Effector memory CD4-positive, alpha-beta T cell (primary cell): Measurements from ENCODE around the gene FAM83E.

Experiments used
- DNase-seq, 3 donors: peaks; one replicate each; pipeline ENCODE4 v3.0.0-alpha.2; 2020
- H3K27ac ChIP-seq: 2 replicates; pipeline ENCODE4 v1.7.0; 2013; ENCODE audit warnings: mild to moderate bottlenecking, low read length, moderate library complexity; ENCODE audit not compliant: insufficient read depth, poor library complexity, severe bottlenecking
- H3K27me3 ChIP-seq: replicated peaks from 2 replicates; pipeline ENCODE4 v1.7.0; 2013; ENCODE audit warnings: mild to moderate bottlenecking, low read length; ENCODE audit not compliant: insufficient read depth, control insufficient read depth, poor library complexity, severe bottlenecking
- H3K36me3 ChIP-seq: 2 replicates; pipeline ENCODE4 v1.7.0; 2013; ENCODE audit warnings: mild to moderate bottlenecking, low read length, moderate library complexity; ENCODE audit not compliant: control insufficient read depth, insufficient read depth
- H3K4me1 ChIP-seq: 2 replicates; pipeline ENCODE4 v1.7.0; 2013; ENCODE audit warnings: low read length, mild to moderate bottlenecking; ENCODE audit not compliant: control insufficient read depth, insufficient read depth, poor library complexity, severe bottlenecking
- H3K4me3 ChIP-seq: 2 replicates; pipeline ENCODE4 v1.7.0; 2013; ENCODE audit warnings: low read length, low read depth, mild to moderate bottlenecking; ENCODE audit not compliant: insufficient read depth, poor library complexity, severe bottlenecking
- H3K9me3 ChIP-seq: 2 replicates; pipeline ENCODE4 v1.7.0; 2013; ENCODE audit warnings: mild to moderate bottlenecking, low read length, moderate library complexity; ENCODE audit not compliant: control insufficient read depth

The FAM83E gene

GRCh38 chr19:48629297-48629598 lies 14.4 kb upstream of the FAM83E start:
- Histone ChIP-seq H3K4me1 (peaks cover 26% of the 10 kb centered on the region), H3K4me3 (no peak overlapping the region), H3K27ac (no peak overlapping the region), H3K9me3 (no peaks in the 10 kb centered on the region), H3K27me3 (no peaks in the 10 kb centered on the region), H3K36me3 (peaks cover 38% of the 10 kb centered on the region)
- no peak for DNase-seq

GRCh38 chr19:48628486-48629296 lies 13.8 kb upstream of the FAM83E start:
- H3K9me3 ChIP-seq, result no peaks in the 10 kb centered on the region
- H3K27ac ChIP-seq, result no peak overlapping the region
- peaks cover 38% of the 10 kb centered on the region for H3K36me3 ChIP-seq
- H3K4me3 ChIP-seq, result no peak overlapping the region
- H3K4me1 ChIP-seq, result peaks cover 24% of the 10 kb centered on the region
- no peak for DNase-seq
- H3K27me3 ChIP-seq, result no peaks in the 10 kb centered on the region

GRCh38 chr19:48627865-48628314 lies 13.0 kb upstream of the FAM83E start:
- no peaks in the 10 kb centered on the region for H3K27me3 ChIP-seq
- H3K9me3 ChIP-seq, result no peaks in the 10 kb centered on the region
- no peak overlapping the region for H3K4me3 ChIP-seq
- DNase-seq, result no peak
- no peak overlapping the region for H3K27ac ChIP-seq
- peaks cover 32% of the 10 kb centered on the region for H3K36me3 ChIP-seq
- peaks cover 24% of the 10 kb centered on the region for H3K4me1 ChIP-seq

GRCh38 chr19:48627201-48627864 lies 12.5 kb upstream of the FAM83E start:
- DNase-seq, result no peak
- peaks cover 24% of the 10 kb centered on the region for H3K4me1 ChIP-seq

GRCh38 chr19:48625891-48626327 lies 11.0 kb upstream of the FAM83E start:
- Histone ChIP-seq H3K9me3 (no peaks in the 10 kb centered on the region), H3K27ac (no peak overlapping the region), H3K4me1 (peaks cover 24% of the 10 kb centered on the region), H3K4me3 (no peak overlapping the region), H3K27me3 (no peaks in the 10 kb centered on the region), H3K36me3 (peaks cover 15% of the 10 kb centered on the region)
- no peak for DNase-seq

More at GRCh38 chr19:48627201-48627864, 12.5 kb upstream of the FAM83E start:
- H3K4me3 ChIP-seq, result no peak overlapping the region
- no peaks in the 10 kb centered on the region for H3K27me3 ChIP-seq
- H3K36me3 ChIP-seq, result peaks cover 26% of the 10 kb centered on the region
- H3K27ac ChIP-seq, result no peak overlapping the region
- no peaks in the 10 kb centered on the region for H3K9me3 ChIP-seq

- peak overlapping the region; percentile 58 for H3K27ac ChIP-seq
Observed at GRCh38 chr19:48624791-48625723, 10.2 kb upstream of the FAM83E start.

GRCh38 chr19:48624067-48624594 lies 9.3 kb upstream of the FAM83E start:
- DNase-seq, result peak; percentile 84 to 91 (median 88)
- peaks cover 22% of the 10 kb centered on the region for H3K4me1 ChIP-seq
- H3K27ac ChIP-seq, result peak overlapping the region; percentile 58
- H3K9me3 ChIP-seq, result no peaks in the 10 kb centered on the region
- H3K27me3 ChIP-seq, result no peaks in the 10 kb centered on the region
- peak overlapping the region; percentile 39 for H3K4me3 ChIP-seq
- no peaks in the 10 kb centered on the region for H3K36me3 ChIP-seq

More at GRCh38 chr19:48624791-48625723, 10.2 kb upstream of the FAM83E start:
- no peaks in the 10 kb centered on the region for H3K9me3 ChIP-seq
- H3K36me3 ChIP-seq, result peaks cover 7% of the 10 kb centered on the region
- H3K4me1 ChIP-seq, result peaks cover 17% of the 10 kb centered on the region
- H3K4me3 ChIP-seq, result no peak overlapping the region
- H3K27me3 ChIP-seq, result no peaks in the 10 kb centered on the region
- DNase-seq, result no peak

- Histone ChIP-seq H3K4me1 (peaks cover 24% of the 10 kb centered on the region), H3K27ac (peak overlapping the region; percentile 58), H3K9me3 (no peaks in the 10 kb centered on the region), H3K36me3 (no peaks in the 10 kb centered on the region), H3K4me3 (peak overlapping the region; percentile 39), H3K27me3 (no peaks in the 10 kb centered on the region)
- no peak for DNase-seq
Observed at GRCh38 chr19:48623556-48624066, 8.7 kb upstream of the FAM83E start.

- Histone ChIP-seq H3K27me3 (no peaks in the 10 kb centered on the region), H3K27ac (peak overlapping the region; percentile 88), H3K36me3 (peaks cover 28% of the 10 kb centered on the region), H3K9me3 (no peaks in the 10 kb centered on the region), H3K4me3 (peak overlapping the region; percentile 93), H3K4me1 (peaks cover 46% of the 10 kb centered on the region)
- no peak for DNase-seq
Observed at GRCh38 chr19:48619692-48620585, 5.1 kb upstream of the FAM83E start.
